ENCODE data around the gene CD8B.

GRCh38 chr2:86821306-86821705, 40.4 kb downstream of the CD8B start:
- TF ChIP-seq POLR2A (IDR thresholded peaks at IDR 0.05): no peak
- no peak for TF ChIP-seq CTCF (IDR thresholded peaks at IDR 0.05)

Data from body of pancreas (tissue), 4 donors.